Measurements from ENCODE around the gene CEP170B. TPM values are rescaled to one million over a fixed set of nuclear protein-coding genes. Genes with fewer than 3 reads are reported as not detected.

CEP170B gene
- total and polyA plus RNA-seq, 2 of the 13 experiments (the other 11 are each of a cell fraction or from before 2014, with no cell fraction given) = 4.3 to 8.8 TPM

DNA sequence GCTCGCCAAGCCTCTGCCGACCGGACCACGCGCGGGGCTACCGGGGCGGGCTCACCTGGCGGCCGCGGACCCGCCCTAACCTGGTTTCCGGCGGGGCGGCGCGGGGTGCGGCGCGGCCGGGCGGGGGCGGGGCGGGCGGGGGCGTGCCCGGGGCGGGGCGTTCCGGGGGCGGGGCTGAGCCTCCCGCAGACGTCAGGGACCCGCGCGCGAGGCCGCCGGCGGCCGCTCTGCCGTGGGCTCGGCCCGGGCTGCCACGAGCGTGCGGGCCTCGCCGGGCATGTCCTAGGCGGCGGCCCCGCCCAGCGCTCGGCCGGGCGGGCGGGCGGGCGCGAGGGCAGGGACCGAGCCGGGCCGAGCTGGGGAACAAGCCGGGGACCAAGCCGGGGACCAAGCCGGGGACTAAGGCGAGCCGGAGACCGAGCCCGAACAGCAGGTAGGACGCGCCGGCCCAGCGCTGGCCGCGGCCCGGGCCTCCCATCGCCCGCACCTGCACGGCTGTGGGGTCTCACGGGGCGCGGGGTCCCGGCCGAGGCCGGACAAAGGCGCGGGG is at the start of gene CEP170B (continued):
- TF ChIP-seq, protein P1, sequence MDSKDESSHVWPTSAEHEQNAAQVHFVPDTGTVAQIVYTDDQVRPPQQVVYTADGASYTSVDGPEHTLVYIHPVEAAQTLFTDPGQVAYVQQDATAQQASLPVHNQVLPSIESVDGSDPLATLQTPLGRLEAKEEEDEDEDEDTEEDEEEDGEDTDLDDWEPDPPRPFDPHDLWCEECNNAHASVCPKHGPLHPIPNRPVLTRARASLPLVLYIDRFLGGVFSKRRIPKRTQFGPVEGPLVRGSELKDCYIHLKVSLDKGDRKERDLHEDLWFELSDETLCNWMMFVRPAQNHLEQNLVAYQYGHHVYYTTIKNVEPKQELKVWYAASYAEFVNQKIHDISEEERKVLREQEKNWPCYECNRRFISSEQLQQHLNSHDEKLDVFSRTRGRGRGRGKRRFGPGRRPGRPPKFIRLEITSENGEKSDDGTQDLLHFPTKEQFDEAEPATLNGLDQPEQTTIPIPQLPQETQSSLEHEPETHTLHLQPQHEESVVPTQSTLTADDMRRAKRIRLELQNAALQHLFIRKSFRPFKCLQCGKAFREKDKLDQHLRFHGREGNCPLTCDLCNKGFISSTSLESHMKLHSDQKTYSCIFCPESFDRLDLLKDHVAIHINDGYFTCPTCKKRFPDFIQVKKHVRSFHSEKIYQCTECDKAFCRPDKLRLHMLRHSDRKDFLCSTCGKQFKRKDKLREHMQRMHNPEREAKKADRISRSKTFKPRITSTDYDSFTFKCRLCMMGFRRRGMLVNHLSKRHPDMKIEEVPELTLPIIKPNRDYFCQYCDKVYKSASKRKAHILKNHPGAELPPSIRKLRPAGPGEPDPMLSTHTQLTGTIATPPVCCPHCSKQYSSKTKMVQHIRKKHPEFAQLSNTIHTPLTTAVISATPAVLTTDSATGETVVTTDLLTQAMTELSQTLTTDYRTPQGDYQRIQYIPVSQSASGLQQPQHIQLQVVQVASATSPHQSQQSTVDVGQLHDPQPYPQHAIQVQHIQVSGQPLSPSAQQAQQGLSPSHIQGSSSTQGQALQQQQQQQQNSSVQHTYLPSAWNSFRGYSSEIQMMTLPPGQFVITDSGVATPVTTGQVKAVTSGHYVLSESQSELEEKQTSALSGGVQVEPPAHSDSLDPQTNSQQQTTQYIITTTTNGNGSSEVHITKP (CRISPR knock-in tag; IDR thresholded peaks at IDR 0.05; ENCODE audit: low read depth) = no peak
- TF ChIP-seq, protein P2, sequence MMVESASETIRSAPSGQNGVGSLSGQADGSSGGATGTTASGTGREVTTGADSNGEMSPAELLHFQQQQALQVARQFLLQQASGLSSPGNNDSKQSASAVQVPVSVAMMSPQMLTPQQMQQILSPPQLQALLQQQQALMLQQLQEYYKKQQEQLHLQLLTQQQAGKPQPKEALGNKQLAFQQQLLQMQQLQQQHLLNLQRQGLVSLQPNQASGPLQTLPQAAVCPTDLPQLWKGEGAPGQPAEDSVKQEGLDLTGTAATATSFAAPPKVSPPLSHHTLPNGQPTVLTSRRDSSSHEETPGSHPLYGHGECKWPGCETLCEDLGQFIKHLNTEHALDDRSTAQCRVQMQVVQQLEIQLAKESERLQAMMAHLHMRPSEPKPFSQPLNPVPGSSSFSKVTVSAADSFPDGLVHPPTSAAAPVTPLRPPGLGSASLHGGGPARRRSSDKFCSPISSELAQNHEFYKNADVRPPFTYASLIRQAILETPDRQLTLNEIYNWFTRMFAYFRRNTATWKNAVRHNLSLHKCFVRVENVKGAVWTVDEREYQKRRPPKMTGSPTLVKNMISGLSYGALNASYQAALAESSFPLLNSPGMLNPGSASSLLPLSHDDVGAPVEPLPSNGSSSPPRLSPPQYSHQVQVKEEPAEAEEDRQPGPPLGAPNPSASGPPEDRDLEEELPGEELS (CRISPR knock-in tag; IDR thresholded peaks at IDR 0.05) = no peak
- TF ChIP-seq NFE2 (CRISPR knock-in tag; IDR thresholded peaks at IDR 0.05) (no peak), SRF (IDR thresholded peaks at IDR 0.05; ENCODE audit: low read depth, low read length) (no peak), MAX (IDR thresholded peaks at IDR 0.05) (peak; percentile 5; the same call in 1 of the 2 replicates), HNRNPH1 (optimal IDR thresholded peaks at IDR 0.05; ENCODE audit: low read depth, low read length) (no peak), ATF2 (CRISPR knock-in tag; IDR thresholded peaks at IDR 0.05) (no peak), ZNF234 (CRISPR knock-in tag; conservative IDR thresholded peaks at IDR 0.05) (no peak), ESRRA (CRISPR knock-in tag; IDR thresholded peaks at IDR 0.05; ENCODE audit: low read depth) (no peak), MAFG (CRISPR knock-in tag; IDR thresholded peaks at IDR 0.05) (no peak), DR1 (CRISPR knock-in tag; IDR thresholded peaks at IDR 0.05) (peak; percentile 14; the same call in 1 of the 2 replicates), ZNF724P (CRISPR knock-in tag; IDR thresholded peaks at IDR 0.05; ENCODE audit: borderline replicate concordance) (no peak), ERF (CRISPR knock-in tag; IDR thresholded peaks at IDR 0.05) (no peak)
